Omental fat pad (tissue), 4 donors: Measurements from ENCODE around the gene FAM83G. TPM values are rescaled to one million over a fixed set of nuclear protein-coding genes. Genes with fewer than 3 reads are reported as not detected.

Source experiments
- ATAC-seq: fragments of 150-250 bp; one replicate; pipeline ENCODE4 v1.9.1; 2016; ENCODE audit warnings: mild to moderate bottlenecking, moderate library complexity; ENCODE audit not compliant: low FRiP score
- DNase-seq: peaks from one replicate; pipeline ENCODE4 v3.0.0-alpha.2; 2019; ENCODE audit warnings: low spot score
- total RNA-seq, 4 donors: library from RNA; depleted of rRNA; stranded (reverse); fragments of >200 nt; gene quantifications; one replicate each; pipeline ENCODE4 v1.1.0, GENCODE V29; 2016
- TF ChIP-seq, protein P1 (sequence below), 3 donors: fragments of 450-650 bp; IDR thresholded peaks; one replicate each; pipeline ENCODE4 v1.5.1; 2016 to 2017; ENCODE audit warnings: antibody characterized with exemption in 3 of 3, mild to moderate bottlenecking in 3 of 3, moderate library complexity in 2 of 3

The FAM83G gene
- total RNA-seq, 4 donors from 2014 or later = 0.95 to 19.9 (median 14.3) TPM

DNA sequence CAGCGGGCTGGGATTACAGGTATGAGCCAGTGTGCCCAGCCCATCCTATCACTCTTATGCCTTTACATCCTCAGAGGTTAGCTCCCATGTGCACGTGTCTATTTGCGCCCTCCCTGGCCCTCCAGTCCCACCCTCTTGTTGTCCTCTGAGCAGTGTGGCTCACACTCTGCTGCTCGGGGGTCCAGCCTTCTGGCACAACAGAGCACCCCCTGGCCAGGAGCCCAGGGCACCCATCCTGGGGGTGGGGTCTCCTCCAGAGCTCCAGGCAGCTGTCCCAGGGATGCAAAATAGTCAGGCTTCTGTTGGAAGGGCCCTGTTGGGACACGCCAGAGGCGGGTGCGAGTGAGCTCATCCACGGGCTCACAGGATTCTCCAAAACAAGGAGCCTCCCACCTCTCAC lies 11.7 kb upstream of the FAM83G start:
- DNase-seq = no peak

DNA sequence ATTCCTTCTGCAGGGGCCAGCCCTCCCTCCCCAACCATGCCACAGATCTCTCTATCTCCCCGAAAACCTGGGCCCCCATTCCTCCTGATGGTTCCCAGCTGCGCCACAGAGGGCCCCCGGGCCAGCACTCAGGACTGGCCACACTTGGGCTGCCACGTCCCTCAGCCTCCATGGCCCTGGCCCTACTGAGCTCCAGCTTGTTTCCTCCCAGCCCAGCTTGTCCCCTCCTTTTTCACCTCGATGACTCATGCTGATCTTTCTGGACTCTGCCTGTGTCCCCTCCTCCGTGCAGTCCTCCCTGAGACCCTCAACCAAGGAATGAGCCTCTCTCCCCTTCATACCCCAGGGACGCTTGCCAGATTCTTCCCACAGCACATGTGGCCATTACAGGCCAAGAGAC lies 10.9 kb upstream of the FAM83G start:
- ATAC-seq (no peak), DNase-seq (no peak)
- TF ChIP-seq, protein P1, sequence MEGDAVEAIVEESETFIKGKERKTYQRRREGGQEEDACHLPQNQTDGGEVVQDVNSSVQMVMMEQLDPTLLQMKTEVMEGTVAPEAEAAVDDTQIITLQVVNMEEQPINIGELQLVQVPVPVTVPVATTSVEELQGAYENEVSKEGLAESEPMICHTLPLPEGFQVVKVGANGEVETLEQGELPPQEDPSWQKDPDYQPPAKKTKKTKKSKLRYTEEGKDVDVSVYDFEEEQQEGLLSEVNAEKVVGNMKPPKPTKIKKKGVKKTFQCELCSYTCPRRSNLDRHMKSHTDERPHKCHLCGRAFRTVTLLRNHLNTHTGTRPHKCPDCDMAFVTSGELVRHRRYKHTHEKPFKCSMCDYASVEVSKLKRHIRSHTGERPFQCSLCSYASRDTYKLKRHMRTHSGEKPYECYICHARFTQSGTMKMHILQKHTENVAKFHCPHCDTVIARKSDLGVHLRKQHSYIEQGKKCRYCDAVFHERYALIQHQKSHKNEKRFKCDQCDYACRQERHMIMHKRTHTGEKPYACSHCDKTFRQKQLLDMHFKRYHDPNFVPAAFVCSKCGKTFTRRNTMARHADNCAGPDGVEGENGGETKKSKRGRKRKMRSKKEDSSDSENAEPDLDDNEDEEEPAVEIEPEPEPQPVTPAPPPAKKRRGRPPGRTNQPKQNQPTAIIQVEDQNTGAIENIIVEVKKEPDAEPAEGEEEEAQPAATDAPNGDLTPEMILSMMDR (IDR thresholded peaks at IDR 0.05) = no peak

More for the DNA sequence above, 11.7 kb upstream of the FAM83G start:
- TF ChIP-seq, protein P1 (IDR thresholded peaks at IDR 0.05) = no peak
- no peak for ATAC-seq

DNA sequence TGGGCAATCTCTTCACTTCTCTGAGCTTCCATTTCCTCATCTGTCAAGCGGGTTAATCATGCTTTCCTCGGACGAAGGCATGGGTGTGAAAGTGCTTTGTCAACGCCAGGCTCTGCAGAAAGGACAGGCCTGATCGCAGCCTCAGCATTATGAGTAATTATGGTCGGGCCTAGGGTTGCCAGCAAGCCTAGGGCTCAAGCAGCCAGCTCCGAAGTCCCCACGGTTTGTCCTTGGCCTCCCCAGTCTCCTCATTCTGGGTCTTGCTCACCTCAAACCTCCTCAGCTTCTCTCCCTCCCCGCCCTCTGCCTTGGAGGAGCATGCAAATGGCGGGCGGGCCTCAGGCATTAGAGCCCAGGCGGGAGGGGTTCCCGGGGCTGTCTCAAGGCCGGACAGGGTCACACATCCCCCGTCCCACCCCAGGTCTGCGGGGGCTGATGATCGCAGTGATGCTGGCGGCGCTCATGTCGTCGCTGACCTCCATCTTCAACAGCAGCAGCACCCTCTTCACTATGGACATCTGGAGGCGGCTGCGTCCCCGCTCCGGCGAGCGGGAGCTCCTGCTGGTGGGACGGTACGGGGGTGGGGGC lies 10.2 kb upstream of the FAM83G start:
- ATAC-seq (no peak), DNase-seq (no peak)
- TF ChIP-seq, protein P1 (IDR thresholded peaks at IDR 0.05) = no peak

DNA sequence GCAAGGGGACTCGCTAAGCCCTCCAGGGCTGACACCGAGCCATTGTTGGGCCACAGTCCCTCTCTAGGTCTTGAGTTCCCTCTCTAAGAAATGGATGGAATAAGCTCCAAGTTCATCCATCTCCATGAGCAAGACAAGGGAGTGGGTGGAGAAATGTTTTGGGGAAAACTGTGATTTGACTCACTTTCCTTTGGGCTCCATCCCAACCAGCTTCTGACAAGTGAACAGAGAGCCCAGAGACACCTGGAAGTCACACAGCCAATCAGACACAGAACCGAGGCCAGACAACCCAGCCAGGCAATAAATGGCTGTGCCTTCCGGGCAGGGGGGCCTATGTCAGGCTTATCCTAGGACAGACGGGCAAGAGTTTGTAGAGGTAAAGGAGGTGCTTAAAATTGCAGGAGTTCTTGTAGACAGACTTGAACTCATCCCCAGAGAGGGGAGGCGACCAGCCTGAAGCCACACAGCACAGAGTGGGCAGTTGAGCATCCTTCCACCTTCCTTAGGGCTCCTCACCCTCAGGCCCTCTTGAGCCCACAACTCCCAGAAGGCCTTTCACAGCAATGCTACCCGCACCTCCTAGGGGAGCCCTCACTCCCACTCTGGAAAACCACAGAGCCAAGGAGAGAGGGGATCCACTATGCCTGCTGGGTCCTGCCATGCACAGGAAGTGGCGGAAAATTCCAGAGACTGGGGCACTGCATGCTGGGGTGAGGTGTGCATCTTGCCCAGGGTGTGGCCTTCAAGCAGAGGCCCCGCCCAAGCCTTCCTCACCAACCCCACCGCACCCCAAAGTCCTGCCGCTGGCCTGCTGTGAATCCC lies 9.5 kb upstream of the FAM83G start:
- ATAC-seq (no peak), DNase-seq (no peak)
- TF ChIP-seq, protein P1 (IDR thresholded peaks at IDR 0.05) = no peak

DNA sequence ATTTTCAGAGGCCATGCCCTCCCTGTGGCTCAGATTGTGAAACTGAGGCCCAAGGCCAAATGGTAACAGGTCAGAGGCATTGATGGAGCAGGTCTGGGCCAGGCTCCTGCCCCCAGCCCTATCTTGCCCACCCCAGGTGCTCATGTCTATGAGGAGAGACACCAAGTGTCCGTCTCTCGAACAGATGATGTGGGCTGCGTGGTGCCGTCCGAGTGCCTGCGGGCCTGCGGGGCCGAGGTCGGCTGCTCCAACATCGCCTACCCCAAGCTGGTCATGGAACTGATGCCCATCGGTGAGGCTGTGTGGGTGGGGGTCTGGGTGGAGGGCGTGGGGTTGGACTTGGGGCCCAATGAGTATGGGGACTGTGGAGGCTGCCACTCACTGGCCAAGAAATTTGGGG lies 8.7 kb upstream of the FAM83G start:
- no peak for DNase-seq
- TF ChIP-seq, protein P1 (IDR thresholded peaks at IDR 0.05) = no peak
- ATAC-seq = no peak

DNA sequence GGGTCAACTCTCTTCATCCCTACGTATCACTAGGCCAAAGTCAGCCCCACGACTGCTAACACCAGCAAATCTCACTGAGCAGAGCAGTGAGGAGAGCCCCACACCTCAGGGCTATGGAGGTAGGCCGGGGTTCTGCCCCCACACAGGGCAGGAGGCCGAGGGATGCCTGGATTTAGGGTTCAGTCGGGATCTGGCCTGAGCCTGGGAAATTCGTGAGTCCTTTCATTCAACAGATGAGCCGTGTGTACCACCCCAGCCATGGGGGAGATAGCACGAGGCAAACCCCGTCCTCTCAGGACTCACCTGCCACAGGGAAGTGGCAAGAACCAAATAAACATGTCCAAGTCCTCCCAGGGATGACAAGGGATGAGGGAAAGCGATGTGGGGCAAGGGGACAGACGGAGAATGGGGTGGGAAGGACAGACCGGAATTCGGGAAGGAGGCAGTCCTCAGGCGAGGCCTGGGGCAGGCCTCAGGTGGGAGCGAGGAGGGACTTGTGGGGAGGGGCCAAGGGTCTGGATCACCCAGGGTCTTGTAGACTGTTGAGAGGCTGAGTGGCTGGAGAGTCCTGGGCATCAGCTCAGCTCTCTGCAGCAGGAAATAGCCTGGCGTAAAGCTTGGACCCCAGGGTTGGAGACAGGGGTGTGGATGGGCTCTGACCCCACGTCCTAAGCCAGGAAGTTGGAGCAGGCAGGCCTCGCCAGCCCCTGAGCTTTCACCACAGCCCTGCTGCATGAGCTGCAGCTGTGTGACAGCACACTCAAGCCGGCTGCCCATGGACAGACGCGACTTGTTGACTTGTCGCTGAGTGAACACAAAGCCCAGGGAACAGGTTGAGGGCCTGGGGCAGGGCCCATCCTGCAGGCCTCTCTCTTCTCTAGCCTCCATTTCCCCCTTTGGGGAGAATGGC lies 7.9 kb upstream of the FAM83G start:
- ATAC-seq = no peak
- DNase-seq = no peak
- TF ChIP-seq, protein P1 (IDR thresholded peaks at IDR 0.05) = no peak
